Lower lobe of right lung (tissue), 2 donors: ENCODE data around the gene TBC1D17. TPM values are rescaled to one million over a fixed set of nuclear protein-coding genes. Genes with fewer than 3 reads are reported as not detected.

Source experiments
- ATAC-seq, 2 donors: fragments of 200-7000 bp; cut with Tn5 transposase; one replicate each; pipeline ENCODE4 v1.9.1; 2020 to 2022; ENCODE audit warnings: mild to moderate bottlenecking in 2 of 2, moderate library complexity in 2 of 2
- DNase-seq: peaks from one replicate; pipeline ENCODE4 v3.0.0-alpha.2; 2020
- H3K27ac ChIP-seq: fragments of 200-600 bp; one replicate; pipeline ENCODE4 v1.8.0; 2022
- H3K27me3 ChIP-seq: fragments of 200-600 bp; one replicate; pipeline ENCODE4 v1.8.0; 2022; ENCODE audit warnings: low read depth
- H3K36me3 ChIP-seq: fragments of 200-600 bp; one replicate; pipeline ENCODE4 v1.8.0; 2022; ENCODE audit warnings: mild to moderate bottlenecking
- H3K4me1 ChIP-seq: fragments of 200-600 bp; one replicate; pipeline ENCODE4 v1.8.0; 2022
- H3K4me3 ChIP-seq: fragments of 200-600 bp; one replicate; pipeline ENCODE4 v1.8.0; 2022; ENCODE audit warnings: mild to moderate bottlenecking
- H3K9me3 ChIP-seq: fragments of 200-600 bp; one replicate; pipeline ENCODE4 v1.8.0; 2022
- CTCF ChIP-seq: fragments of 200-600 bp; IDR thresholded peaks from one replicate; pipeline ENCODE4 v1.8.0; 2022; ENCODE audit warnings: antibody characterized with exemption, mild to moderate bottlenecking
- intact Hi-C: fragments of 100-400 bp; cut with DNase I; formaldehyde crosslinking; loops from one replicate; pipeline ENCODE4 v1.11.0; 2022
- total RNA-seq: library from RNA; stranded (reverse); fragmentation: NEBNext Ultra II Directional; extraction: Animal tissue kit (Norgen Biotek cat#: 25700); gene quantifications from one replicate; pipeline ENCODE4 v1.2.1, GENCODE V29; 2021
- donor health status: DM: no; HTN: yes; CAD: no; lungs with severe emphysema.

The TBC1D17 gene
- total RNA-seq, 1 donor from 2014 or later = 53.1 TPM

DNA sequence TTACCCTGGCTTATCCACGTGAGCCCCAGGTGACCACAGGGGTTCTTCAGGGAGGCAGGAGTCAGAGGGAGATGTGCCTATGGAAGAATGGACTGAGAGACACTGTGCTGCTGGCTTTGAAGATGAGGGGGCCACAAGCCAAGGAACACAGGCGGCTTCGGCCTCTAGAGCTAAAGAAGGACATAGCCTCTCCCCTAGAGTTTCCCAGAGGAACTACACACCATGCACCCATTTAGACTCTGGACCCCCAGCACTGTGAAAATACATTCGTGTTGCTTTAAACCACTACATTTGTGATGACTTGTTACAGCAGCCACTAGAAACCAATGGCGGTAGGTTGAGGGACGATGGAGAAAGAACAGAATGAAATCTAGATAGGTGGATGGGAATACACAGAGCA, 37.8 kb downstream of the TBC1D17 start:
- H3K36me3 ChIP-seq = peaks cover 43% of the 10 kb centered on the region
- H3K9me3 ChIP-seq = no peaks in the 10 kb centered on the region

DNA sequence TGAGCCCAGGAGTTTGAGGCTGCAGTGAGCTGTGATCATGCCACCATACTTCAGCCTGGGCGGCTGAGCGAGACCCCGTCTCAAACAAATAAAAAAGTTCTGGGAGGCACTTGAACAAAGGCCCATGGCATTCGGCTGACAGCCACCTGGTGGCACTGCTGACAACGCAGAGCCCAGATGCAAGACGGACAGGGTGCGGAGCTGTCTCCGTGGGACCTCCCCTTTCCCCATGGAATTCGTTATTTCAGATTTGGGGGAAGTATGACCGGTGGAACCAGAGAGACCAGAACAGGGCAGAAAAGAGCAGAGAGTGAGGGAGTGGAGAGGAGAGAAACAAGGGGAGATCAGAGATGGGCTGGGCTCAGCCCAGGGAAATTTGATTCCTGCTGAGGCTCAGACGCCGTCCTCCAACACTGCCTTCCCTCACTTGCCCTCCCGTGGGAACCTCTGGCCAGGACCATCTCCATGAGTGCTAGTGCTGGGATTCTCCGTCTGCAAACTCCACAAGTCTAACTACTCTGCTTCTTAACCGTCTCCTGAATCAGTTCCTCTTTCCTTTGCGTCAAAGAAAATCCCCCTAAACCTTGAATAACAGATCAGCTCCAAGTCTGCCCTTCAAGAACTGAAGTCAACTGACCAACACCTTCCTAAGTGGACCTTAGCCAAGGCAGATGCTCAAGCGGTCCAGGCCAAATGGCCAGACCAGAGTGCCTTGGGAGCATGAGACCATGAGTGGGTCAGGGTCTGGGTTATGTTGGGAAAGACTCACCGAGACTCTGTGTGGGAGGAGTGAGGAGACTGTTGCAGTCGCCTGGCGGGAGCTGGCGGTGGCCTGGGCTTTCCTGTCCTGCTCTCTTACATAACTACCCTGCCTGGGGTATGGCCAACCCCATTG, 39.6 kb downstream of the TBC1D17 start:
- no peak overlapping the region for H3K4me3 ChIP-seq
- peaks cover 55% of the 10 kb centered on the region for H3K36me3 ChIP-seq
- H3K27ac ChIP-seq = no peak overlapping the region
- ATAC-seq = peak; percentile 19 to 41
- peaks cover 8% of the 10 kb centered on the region for H3K4me1 ChIP-seq
- DNase-seq = no peak
- H3K9me3 ChIP-seq = no peaks in the 10 kb centered on the region
- intact Hi-C loops = no loop called here
- no peaks in the 10 kb centered on the region for H3K27me3 ChIP-seq
- TF ChIP-seq CTCF = no peak

More for the DNA sequence above, 37.8 kb downstream of the TBC1D17 start:
- no peak for ATAC-seq
- H3K27me3 ChIP-seq = no peaks in the 10 kb centered on the region
- no peak for TF ChIP-seq CTCF
- no peak overlapping the region for H3K27ac ChIP-seq
- DNase-seq = no peak
- no peak overlapping the region for H3K4me3 ChIP-seq
- peaks cover 22% of the 10 kb centered on the region for H3K4me1 ChIP-seq
- intact Hi-C loops = no loop called here

DNA sequence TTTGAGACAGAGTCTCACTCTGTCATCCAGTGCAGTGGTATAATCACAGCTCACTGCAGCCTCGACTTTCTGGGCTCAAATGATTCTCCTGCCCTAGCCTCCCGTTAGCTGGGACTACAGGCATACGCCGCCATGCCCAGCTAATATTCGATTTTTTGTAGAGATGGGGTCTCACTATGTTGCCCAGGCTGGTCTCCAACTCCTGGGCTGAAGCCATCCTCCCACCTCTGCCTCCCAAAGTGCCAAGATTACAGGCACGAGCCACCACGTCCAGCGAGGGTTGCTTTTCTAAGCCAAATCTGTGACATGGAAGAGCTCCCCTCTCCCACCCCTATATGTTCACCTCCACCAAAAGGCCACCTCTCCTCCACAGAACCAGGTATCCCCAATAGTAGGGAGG, 40.6 kb downstream of the TBC1D17 start:
- Histone ChIP-seq H3K9me3 (no peaks in the 10 kb centered on the region), H3K27me3 (no peaks in the 10 kb centered on the region), H3K36me3 (peaks cover 59% of the 10 kb centered on the region), H3K4me3 (no peak overlapping the region), H3K4me1 (peaks cover 5% of the 10 kb centered on the region), H3K27ac (no peak overlapping the region)
- DNase-seq (no peak), ATAC-seq (no peak)
- no peak for TF ChIP-seq CTCF
- intact Hi-C loops = no loop called here

DNA sequence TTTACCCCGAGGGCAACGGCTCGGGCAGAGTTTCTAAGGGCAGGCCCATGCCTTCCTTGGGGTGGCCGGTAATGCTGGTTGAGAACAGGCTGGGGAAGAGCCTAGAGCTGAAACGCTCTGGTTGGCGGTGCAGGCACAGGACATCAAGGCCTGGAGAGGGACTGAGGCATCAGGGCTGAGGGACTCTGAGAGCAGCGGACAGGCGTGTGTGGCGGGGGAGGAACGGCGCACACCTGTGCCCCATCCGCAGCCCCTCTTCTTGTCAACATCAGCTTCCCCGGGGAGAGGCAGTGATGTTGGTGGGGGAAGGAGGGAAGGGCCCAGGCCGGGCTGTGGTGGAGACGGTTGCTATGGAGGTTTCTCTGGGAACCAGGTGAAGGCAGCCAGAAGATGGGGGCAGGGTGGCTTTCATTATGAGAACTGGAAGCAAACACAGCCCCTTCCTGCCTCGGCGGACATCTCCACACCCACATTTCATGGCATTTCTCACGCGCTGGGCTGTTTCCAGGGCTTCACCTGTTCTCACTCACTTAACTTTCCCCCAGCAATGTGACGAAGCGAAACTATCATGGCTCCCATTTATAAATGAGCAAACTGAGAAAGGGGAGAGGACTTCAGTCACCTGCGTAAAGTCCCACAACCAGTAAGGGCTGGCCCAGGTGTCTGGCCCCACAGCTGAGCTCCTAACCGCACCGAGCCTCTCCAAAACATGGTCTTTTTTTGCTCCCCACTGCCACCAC, 43.3 kb downstream of the TBC1D17 start:
- no peak for TF ChIP-seq CTCF
- intact Hi-C loops = no loop called here
- Histone ChIP-seq H3K27me3 (no peaks in the 10 kb centered on the region), H3K36me3 (peaks cover 69% of the 10 kb centered on the region), H3K4me3 (no peak overlapping the region), H3K4me1 (no peaks in the 10 kb centered on the region), H3K27ac (no peak overlapping the region), H3K9me3 (no peaks in the 10 kb centered on the region)
- DNase-seq (no peak), ATAC-seq (no peak)

- no peaks in the 10 kb centered on the region for H3K9me3 ChIP-seq
- no peak for ATAC-seq
Observed at GRCh38 chr19:49921871-49922795, 44.6 kb downstream of the TBC1D17 start.

More at GRCh38 chr19:49921871-49922795, 44.6 kb downstream of the TBC1D17 start:
- DNase-seq = no peak
- H3K4me1 ChIP-seq = peaks cover 7% of the 10 kb centered on the region
- intact Hi-C loops = no loop called here
- H3K36me3 ChIP-seq = peaks cover 71% of the 10 kb centered on the region
- H3K27me3 ChIP-seq = no peaks in the 10 kb centered on the region
- H3K4me3 ChIP-seq = no peak overlapping the region
- TF ChIP-seq CTCF = no peak
- no peak overlapping the region for H3K27ac ChIP-seq
